ENCODE measurements around the gene ABCA4. TPM values are rescaled to one million over a fixed set of nuclear protein-coding genes. Genes with fewer than 3 reads are reported as not detected.

Gene ABCA4
- total RNA-seq, 1 experiment from 2014 or later = 1.5 TPM

GRCh38 chr1:94121411-94121821, 468 bp upstream of the ABCA4 start:
- no peaks in the 10 kb centered on the region for H3K27me3 ChIP-seq (ENCODE audit: control insufficient read depth, insufficient read depth, low read length)
- ChIA-PET CTCF (no interaction called here), POLR2A (no interaction called here)
- ATAC-seq (no peak), DNase-seq (ENCODE audit: low read depth, low spot score) (no peak)
- BruUV-seq (replicated peaks) = no TSS peak
- H3K27ac ChIP-seq (ENCODE audit: low read length) = peak overlapping the region; percentile 12; the same call in 1 of the 2 replicates
- H3K36me3 ChIP-seq (ENCODE audit: control insufficient read depth, insufficient read depth, low read length) = no peaks in the 10 kb centered on the region
- in situ Hi-C loops (cut with HindIII; ENCODE audit: low pct_unique_long_range_greater_than_20kb, low sequenced_read_pairs) = no loop called here
- H3K4me3 ChIP-seq (ENCODE audit: low read depth in 2 of 2, low read length in 2 of 2) = no peak overlapping the region
- TF ChIP-seq CTCF (IDR thresholded peaks at IDR 0.05) = no peak
- no peak for TF ChIP-seq POLR2AphosphoS5 (IDR thresholded peaks at IDR 0.05; ENCODE audit: low read depth, low read length)
- TF ChIP-seq SIN3A (IDR thresholded peaks at IDR 0.05; ENCODE audit: borderline replicate concordance, insufficient read depth, low read depth, low read length) = no peak
- TF ChIP-seq TCF7L2 (IDR thresholded peaks at IDR 0.05; ENCODE audit: low read depth, low read length) = no peak
- no peak for TF ChIP-seq REST (IDR thresholded peaks at IDR 0.05; ENCODE audit: insufficient read depth in 1 of 2, low read depth in 2 of 2, low read length in 1 of 2)
- H3K4me1 ChIP-seq (ENCODE audit: control insufficient read depth, insufficient read depth, low read length) = no peaks in the 10 kb centered on the region
- intact Hi-C loops (cut with micrococcal nuclease; ENCODE audit: unreplicated experiment) = no loop called here
- no peaks in the 10 kb centered on the region for H3K9me3 ChIP-seq (ENCODE audit: control insufficient read depth, insufficient read depth, low read depth, low read length)

- Histone ChIP-seq H3K27ac (ENCODE audit: low read length) (no peak overlapping the region), H3K4me1 (ENCODE audit: control insufficient read depth, insufficient read depth, low read length) (no peaks in the 10 kb centered on the region), H3K36me3 (ENCODE audit: control insufficient read depth, insufficient read depth, low read length) (no peaks in the 10 kb centered on the region), H3K4me3 (ENCODE audit: low read depth in 2 of 2, low read length in 2 of 2) (no peak overlapping the region), H3K9me3 (ENCODE audit: control insufficient read depth, insufficient read depth, low read depth, low read length) (no peaks in the 10 kb centered on the region), H3K27me3 (ENCODE audit: control insufficient read depth, insufficient read depth, low read length) (no peaks in the 10 kb centered on the region)
- TF ChIP-seq REST (IDR thresholded peaks at IDR 0.05; ENCODE audit: insufficient read depth in 1 of 2, low read depth in 2 of 2, low read length in 1 of 2) (no peak), SIN3A (IDR thresholded peaks at IDR 0.05; ENCODE audit: borderline replicate concordance, insufficient read depth, low read depth, low read length) (no peak), TCF7L2 (IDR thresholded peaks at IDR 0.05; ENCODE audit: low read depth, low read length) (no peak), CTCF (IDR thresholded peaks at IDR 0.05) (no peak), POLR2AphosphoS5 (IDR thresholded peaks at IDR 0.05; ENCODE audit: low read depth, low read length) (no peak)
- POLR2A ChIA-PET = no interaction called here
- no peak for DNase-seq (ENCODE audit: low read depth, low spot score)
- ATAC-seq = no peak
- CTCF ChIA-PET = no interaction called here
- BruUV-seq (replicated peaks) = no TSS peak
- in situ Hi-C loops (cut with HindIII; ENCODE audit: low pct_unique_long_range_greater_than_20kb, low sequenced_read_pairs) = no loop called here
- intact Hi-C loops (cut with micrococcal nuclease; ENCODE audit: unreplicated experiment) = no loop called here
These were observed 412 bp downstream of the ABCA4 start for GRCh38 chr1:94120570-94120901.

Data from Panc1 (cell line).